A549 (cell line): ENCODE measurements around the gene DCAF15.

Source experiments
- BHLHE40 ChIP-seq: IDR thresholded peaks from 2 replicates; pipeline ENCODE4 v1.6.1; 2012; ENCODE audit warnings: low read depth, low read length, inconsistent platforms
- CHD4 ChIP-seq: fragments of 200-600 bp; sonication (generic); IDR thresholded peaks from 2 replicates; pipeline ENCODE4 v1.6.1; 2016; ENCODE audit warnings: antibody characterized with exemption, mild to moderate bottlenecking, borderline replicate concordance
- KDM5A ChIP-seq: fragments of 200-600 bp; sonication (generic); IDR thresholded peaks from 2 replicates; pipeline ENCODE4 v1.6.1; 2016; ENCODE audit warnings: antibody characterized with exemption, mild to moderate bottlenecking
- MYC ChIP-seq: IDR thresholded peaks from 2 replicates; pipeline ENCODE4 v1.6.1; 2012; ENCODE audit warnings: mild to moderate bottlenecking, inconsistent platforms, low read length, improper control_type of control experiment, borderline replicate concordance
- RNF2 ChIP-seq: fragments of 200-600 bp; sonication (generic); IDR thresholded peaks from 2 replicates; pipeline ENCODE4 v1.6.1; 2016; ENCODE audit warnings: low read depth, mild to moderate bottlenecking, antibody characterized with exemption, moderate library complexity, borderline replicate concordance
- SMC3 ChIP-seq: fragments of >200 bp; sonication (Bioruptor Twin); formaldehyde crosslinking; IDR thresholded peaks from 3 replicates; pipeline ENCODE4 v1.6.1; 2018; ENCODE audit warnings: inconsistent platforms
- ZFP36 ChIP-seq: fragments of 450-650 bp; IDR thresholded peaks from 2 replicates; pipeline ENCODE4 v1.6.1; 2014; ENCODE audit warnings: borderline replicate concordance; ENCODE audit not compliant: partially characterized antibody
- TF ChIP-seq, protein P1 (sequence below): fragments of >200 bp; sonication (Bioruptor Twin); formaldehyde crosslinking; IDR thresholded peaks from 3 replicates; pipeline ENCODE4 v1.5.1; 2016
- TF ChIP-seq, protein P2 (sequence below): fragments of 450-650 bp; IDR thresholded peaks from 2 replicates; pipeline ENCODE4 v1.6.1; 2014; ENCODE audit warnings: antibody characterized with exemption

DNA sequence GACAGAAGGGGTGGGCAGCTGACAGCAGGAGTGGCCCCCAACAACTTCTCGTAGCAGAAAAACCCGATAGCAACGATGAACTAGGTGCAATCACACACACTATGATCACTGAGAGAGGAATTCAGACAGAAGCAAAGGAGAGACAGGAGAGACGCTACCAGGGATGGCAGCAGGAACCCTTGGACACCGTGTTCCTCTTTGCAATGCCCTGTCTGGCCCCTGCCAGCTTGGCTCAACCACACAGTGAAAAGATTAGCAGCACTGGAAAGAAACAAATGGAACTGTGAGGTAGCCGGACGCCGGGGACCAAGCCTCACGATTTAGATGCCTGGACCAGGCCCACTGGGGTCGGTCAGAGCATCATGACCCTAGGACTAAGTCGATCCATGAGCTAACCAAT lies 23.6 kb downstream of the DCAF15 start:
- TF ChIP-seq, protein P1, sequence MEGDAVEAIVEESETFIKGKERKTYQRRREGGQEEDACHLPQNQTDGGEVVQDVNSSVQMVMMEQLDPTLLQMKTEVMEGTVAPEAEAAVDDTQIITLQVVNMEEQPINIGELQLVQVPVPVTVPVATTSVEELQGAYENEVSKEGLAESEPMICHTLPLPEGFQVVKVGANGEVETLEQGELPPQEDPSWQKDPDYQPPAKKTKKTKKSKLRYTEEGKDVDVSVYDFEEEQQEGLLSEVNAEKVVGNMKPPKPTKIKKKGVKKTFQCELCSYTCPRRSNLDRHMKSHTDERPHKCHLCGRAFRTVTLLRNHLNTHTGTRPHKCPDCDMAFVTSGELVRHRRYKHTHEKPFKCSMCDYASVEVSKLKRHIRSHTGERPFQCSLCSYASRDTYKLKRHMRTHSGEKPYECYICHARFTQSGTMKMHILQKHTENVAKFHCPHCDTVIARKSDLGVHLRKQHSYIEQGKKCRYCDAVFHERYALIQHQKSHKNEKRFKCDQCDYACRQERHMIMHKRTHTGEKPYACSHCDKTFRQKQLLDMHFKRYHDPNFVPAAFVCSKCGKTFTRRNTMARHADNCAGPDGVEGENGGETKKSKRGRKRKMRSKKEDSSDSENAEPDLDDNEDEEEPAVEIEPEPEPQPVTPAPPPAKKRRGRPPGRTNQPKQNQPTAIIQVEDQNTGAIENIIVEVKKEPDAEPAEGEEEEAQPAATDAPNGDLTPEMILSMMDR: no peak
- no peak for TF ChIP-seq KDM5A
- TF ChIP-seq SMC3: no peak
- no peak for TF ChIP-seq CHD4
- no peak for TF ChIP-seq ZFP36
- TF ChIP-seq, protein P2, sequence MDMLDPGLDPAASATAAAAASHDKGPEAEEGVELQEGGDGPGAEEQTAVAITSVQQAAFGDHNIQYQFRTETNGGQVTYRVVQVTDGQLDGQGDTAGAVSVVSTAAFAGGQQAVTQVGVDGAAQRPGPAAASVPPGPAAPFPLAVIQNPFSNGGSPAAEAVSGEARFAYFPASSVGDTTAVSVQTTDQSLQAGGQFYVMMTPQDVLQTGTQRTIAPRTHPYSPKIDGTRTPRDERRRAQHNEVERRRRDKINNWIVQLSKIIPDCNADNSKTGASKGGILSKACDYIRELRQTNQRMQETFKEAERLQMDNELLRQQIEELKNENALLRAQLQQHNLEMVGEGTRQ: no peak
- TF ChIP-seq MYC: no peak
- TF ChIP-seq BHLHE40: no peak
- TF ChIP-seq RNF2: no peak
